H1 (cell line): ENCODE results near the gene ATL3. TPM values are rescaled to one million over a fixed set of nuclear protein-coding genes. Genes with fewer than 3 reads are reported as not detected.

Experiments
- CTCF ChIA-PET: fragments of 300-600 bp; sonication (Branson Sonifier 250); formaldehyde crosslinking; loops from one replicate; lab custom pipeline; 2021; ENCODE audit not compliant: partially characterized antibody; lab: Charles Lee
- POLR2A ChIA-PET: fragments of 300-600 bp; sonication (Branson Sonifier 250); formaldehyde crosslinking; loops from one replicate; lab custom pipeline; 2021; ENCODE audit warnings: inconsistent platforms; ENCODE audit not compliant: partially characterized antibody; lab: Charles Lee
- DNase-seq, 2 experiments: peaks; one replicate each; pipeline versions ENCODE4 v3.0.0 to v3.0.0-alpha.2; 2010 to 2022; ENCODE audit warnings: low spot score in 2 of 2, low read depth in 1 of 2, mixed read lengths in 1 of 2
- FAIRE-seq: peaks from 2 replicates; lab custom pipeline; 2011; peaks lifted over from hg19 to GRCh38; lab: Jason Lieb, UNC
- H2AFZ ChIP-seq: 2 replicates; pipeline ENCODE4 v1.8.1; 2012; ENCODE audit warnings: low read length, inconsistent platforms
- H2AK5ac ChIP-seq: 2 replicates; pipeline ENCODE4 v1.6.1; 2013; ENCODE audit warnings: low read depth, low read length
- H2BK120ac ChIP-seq: replicated peaks from 2 replicates; pipeline ENCODE3; 2013; ENCODE audit warnings: low read depth, low read length, inconsistent platforms
- H2BK12ac ChIP-seq: 2 replicates; pipeline ENCODE4 v1.6.1; 2013; ENCODE audit warnings: low read depth, low read length
- H2BK15ac ChIP-seq: 2 replicates; pipeline ENCODE4 v1.6.1; 2013; ENCODE audit warnings: low read length
- H2BK20ac ChIP-seq: 2 replicates; pipeline ENCODE4 v1.6.1; 2013; ENCODE audit warnings: low read length
- H2BK5ac ChIP-seq: 2 replicates; pipeline ENCODE4 v1.6.1; 2013; ENCODE audit warnings: low read depth, low read length
- H3K14ac ChIP-seq: 2 replicates; pipeline ENCODE4 v1.6.1; 2013; ENCODE audit warnings: inconsistent platforms; ENCODE audit not compliant: insufficient read length
- H3K18ac ChIP-seq: 2 replicates; pipeline ENCODE4 v1.6.1; 2013; ENCODE audit warnings: low read length; ENCODE audit errors: extremely low read depth
- H3K23ac ChIP-seq: 2 replicates; pipeline ENCODE4 v1.6.1; 2013; ENCODE audit warnings: inconsistent platforms; ENCODE audit not compliant: insufficient read length
- H3K23me2 ChIP-seq: 2 replicates; pipeline ENCODE4 v1.6.1; 2013; ENCODE audit warnings: low read depth, low read length
- H3K27ac ChIP-seq: 2 replicates; pipeline ENCODE4 v1.6.1; 2011; ENCODE audit warnings: low read depth, low read length, inconsistent platforms
- H3K27me3 ChIP-seq, 4 experiments: replicated peaks in 1 of 4; 1 replicate in 1 of 4; 2 replicates in 3 of 4; pipeline versions ENCODE4 v1.6.1 to v1.8.1; 2011 to 2013; ENCODE audit warnings: low read length in 3 of 4, mild to moderate bottlenecking in 3 of 4, inconsistent platforms in 2 of 4, mixed read lengths in 2 of 4, moderate library complexity in 1 of 4; ENCODE audit not compliant: control insufficient read depth in 3 of 4, insufficient read depth in 3 of 4; ENCODE audit errors: extremely low read depth in 1 of 4
- H3K36me3 ChIP-seq, 4 experiments: 2 replicates each; pipeline versions ENCODE4 v1.6.1 to v1.8.1; 2011 to 2013; ENCODE audit warnings: mild to moderate bottlenecking in 4 of 4, low read length in 3 of 4, moderate library complexity in 2 of 4, control low read depth in 1 of 4, inconsistent platforms in 1 of 4; ENCODE audit not compliant: insufficient read depth in 4 of 4, control insufficient read depth in 2 of 4
- H3K4ac ChIP-seq: replicated peaks from 2 replicates; pipeline ENCODE3; 2013; ENCODE audit warnings: low read length, low read depth, mixed read lengths, inconsistent platforms; ENCODE audit not compliant: insufficient read length
- H3K4me1 ChIP-seq, 4 experiments: replicated peaks in 1 of 4; 1 replicate in 1 of 4; 2 replicates in 3 of 4; pipeline versions ENCODE4 v1.6.1 to v1.8.1; 2011 to 2013; ENCODE audit warnings: low read length in 3 of 4, inconsistent platforms in 2 of 4, mixed read lengths in 1 of 4; ENCODE audit not compliant: insufficient read depth in 4 of 4, control insufficient read depth in 3 of 4
- H3K4me2 ChIP-seq, 2 experiments: 2 replicates each; pipeline versions ENCODE4 v1.6.1 to v1.8.1; 2011 to 2013; ENCODE audit warnings: low read depth in 2 of 2, low read length in 2 of 2, control low read depth in 1 of 2, inconsistent platforms in 1 of 2, mild to moderate bottlenecking in 1 of 2; ENCODE audit not compliant: insufficient read depth in 1 of 2
- H3K4me3 ChIP-seq, 4 experiments: fragments of 200-600, 300-600 bp in 1 of 4; sonication (generic), shearing (Covaris generic), sonication (Bioruptor Twin) in 1 of 4; 2 replicates each; pipeline versions ENCODE4 v1.5.1 to v1.8.1; 2011 to 2016; ENCODE audit warnings: low read length in 4 of 4, low read depth in 3 of 4, control low read depth in 2 of 4, inconsistent platforms in 2 of 4, mild to moderate bottlenecking in 2 of 4, mixed read lengths in 1 of 4, moderate library complexity in 1 of 4; ENCODE audit not compliant: insufficient read depth in 2 of 4; ENCODE audit errors: extremely low read depth in 1 of 4
- H3K56ac ChIP-seq: replicated peaks from 2 replicates; pipeline ENCODE3; 2013; ENCODE audit warnings: low read depth, mild to moderate bottlenecking, mixed read lengths, low read length, inconsistent platforms; ENCODE audit not compliant: insufficient read length
- H3K79me1 ChIP-seq: 2 replicates; pipeline ENCODE4 v1.6.1; 2013; ENCODE audit warnings: low read depth, low read length, control low read depth
- H3K79me2 ChIP-seq, 2 experiments: 2 replicates each; pipeline versions ENCODE4 v1.6.1 to v1.8.1; 2012 to 2013; ENCODE audit warnings: low read length in 2 of 2, mild to moderate bottlenecking in 2 of 2, inconsistent platforms in 1 of 2; ENCODE audit not compliant: insufficient read depth in 2 of 2, control insufficient read depth in 1 of 2
- H3K9ac ChIP-seq, 4 experiments: replicated peaks in 1 of 4; 1 replicate in 1 of 4; 2 replicates in 3 of 4; pipeline versions ENCODE4 v1.6.1 to v1.8.1; 2011 to 2013; ENCODE audit warnings: low read depth in 3 of 4, low read length in 3 of 4, control low read depth in 2 of 4, mild to moderate bottlenecking in 2 of 4, moderate library complexity in 2 of 4, inconsistent platforms in 1 of 4; ENCODE audit errors: extremely low read depth in 1 of 4
- H3K9me3 ChIP-seq, 2 experiments: 2 replicates each; pipeline versions ENCODE4 v1.6.1 to v1.8.1; 2012 to 2013; ENCODE audit warnings: mild to moderate bottlenecking in 2 of 2, moderate library complexity in 2 of 2, control low read depth in 1 of 2, inconsistent platforms in 1 of 2, low read depth in 1 of 2, low read length in 1 of 2, mixed read lengths in 1 of 2; ENCODE audit not compliant: insufficient read depth in 2 of 2
- H4K20me1 ChIP-seq, 2 experiments: replicated peaks in 1 of 2; 2 replicates each; pipeline versions ENCODE3 to v1.8.1; 2011 to 2013; ENCODE audit warnings: inconsistent platforms in 2 of 2, low read length in 2 of 2, mild to moderate bottlenecking in 1 of 2; ENCODE audit not compliant: insufficient read depth in 2 of 2, control insufficient read depth in 1 of 2
- H4K5ac ChIP-seq: 2 replicates; pipeline ENCODE4 v1.6.1; 2013; ENCODE audit warnings: low read length, low read depth, mixed read lengths, inconsistent platforms; ENCODE audit not compliant: insufficient read length
- H4K8ac ChIP-seq: 2 replicates; pipeline ENCODE4 v1.8.0; 2013; ENCODE audit warnings: mild to moderate bottlenecking, moderate library complexity, low read length, inconsistent platforms; ENCODE audit not compliant: insufficient read depth; ENCODE audit errors: extremely low read depth
- H4K91ac ChIP-seq: replicated peaks from 2 replicates; pipeline ENCODE3; 2013; ENCODE audit warnings: low read length, mixed read lengths, inconsistent platforms; ENCODE audit not compliant: insufficient read length
- HDAC2 ChIP-seq, 2 experiments: fragments of 300-600 bp in 1 of 2; sonication (generic) in 1 of 2; IDR thresholded peaks; 2 replicates each; pipeline ENCODE4 v1.6.1; 2011 to 2012; ENCODE audit warnings: low read depth in 2 of 2, low read length in 2 of 2, mild to moderate bottlenecking in 2 of 2, moderate library complexity in 2 of 2, borderline replicate concordance in 1 of 2, inconsistent platforms in 1 of 2
- TBP ChIP-seq: IDR thresholded peaks from 2 replicates; pipeline ENCODE4 v1.6.1; 2011; ENCODE audit warnings: low read depth, low read length, improper control_type of control experiment
- YY1 ChIP-seq: IDR thresholded peaks from 2 replicates; pipeline ENCODE4 v1.6.1; 2011; ENCODE audit warnings: low read depth, mild to moderate bottlenecking, low read length
- WGBS, 2 experiments: shearing (Covaris generic) in 1 of 2; methylation state at CpG; one replicate each; pipeline versions ENCODE4 v1.1.6 to v1.1.7; 2013 to 2015; ENCODE audit warnings: low lambda C conversion rate in 2 of 2, mixed read lengths in 2 of 2, inconsistent platforms in 1 of 2, low coverage in 1 of 2, missing lambda C conversion rate in 1 of 2; ENCODE audit not compliant: insufficient replicate concordance in 2 of 2, insufficient coverage in 1 of 2, insufficient read length in 1 of 2; ENCODE audit errors: extremely low coverage in 1 of 2, missing lambda C conversion rate in 1 of 2; 5-methylcytosine and 5-hydroxymethylcytosine counted together
- polyA plus RNA-seq, 7 experiments: library from polyadenylated mRNA; depleted of rRNA in 3 of 7; stranded (reverse) in 5 of 7; unstranded in 2 of 7; fragments of >200 nt in 5 of 7; fragments of 200-250 nt in 2 of 7; gene quantifications; 1 replicate in 5 of 7; 2 replicates in 1 of 7; 4 replicates in 1 of 7; pipeline versions ENCODE4 v1.2.1 to v1.2.3, GENCODE V29; 2011 to 2013; ENCODE audit warnings: missing spikeins in 2 of 7, mixed read lengths in 2 of 7
- total RNA-seq: library from RNA; stranded (reverse); fragmentation: NEBNext Ultra II Directional; extraction: Animal tissue kit (Norgen Biotek cat#: 25700); gene quantifications from 2 replicates; pipeline ENCODE4 v1.2.1, GENCODE V29; 2021
- TF ChIP-seq, protein P1 (sequence below): IDR thresholded peaks from 2 replicates; pipeline ENCODE4 v1.6.1; 2011; ENCODE audit warnings: low read depth, mild to moderate bottlenecking, low read length; ENCODE audit not compliant: insufficient read depth
- TF ChIP-seq, protein P2 (sequence below): IDR thresholded peaks from 2 replicates; pipeline ENCODE4 v1.6.1; 2011; ENCODE audit warnings: low read length, improper control_type of control experiment

The ATL3 gene
- total and polyA plus RNA-seq, 2 of the 8 experiments (the other 6 are each of a cell fraction or from before 2014, with no cell fraction given): 7.8 to 24.5 TPM

DNA sequence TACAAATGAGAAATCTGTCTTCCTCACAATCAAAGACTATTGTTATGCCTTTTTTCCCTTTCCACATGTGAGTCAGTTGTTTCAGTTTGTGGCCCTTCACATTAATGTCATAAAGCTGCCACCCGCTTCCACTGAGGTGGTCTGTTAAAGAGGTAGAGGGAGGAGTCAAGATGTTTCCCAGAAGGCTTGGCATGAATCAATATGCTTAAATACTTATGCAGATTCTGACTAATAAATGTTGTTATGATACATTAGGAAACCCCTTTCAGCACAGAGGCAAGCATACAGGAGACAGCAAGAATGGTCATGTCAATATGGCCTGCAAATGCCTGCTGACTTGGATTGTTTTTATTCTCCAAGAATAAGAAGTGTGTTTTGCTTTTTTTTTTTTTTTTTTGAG, 16.7 kb upstream of the ATL3 start:
- Histone ChIP-seq H3K4me1 (peaks cover 0 to 11% (median 7%) of the 10 kb centered on the region in 4 experiments; a peak in 4 of 7 replicates), H2AFZ (no peak overlapping the region), H4K5ac (peak overlapping the region; percentile 17), H3K27ac (no peak overlapping the region), H4K91ac (no peak overlapping the region), H2BK15ac (no peak overlapping the region), H3K23me2 (peaks cover 3% of the 10 kb centered on the region; the same call in 1 of the 2 replicates), H3K9ac (no peak overlapping the region), H3K79me1 (no peaks in the 10 kb centered on the region; the same call in none of the 2 replicates), H2BK12ac (no peak overlapping the region), H3K9me3 (no peaks in the 10 kb centered on the region), H3K14ac (no peak overlapping the region), H3K4me3 (no peak overlapping the region), H2BK5ac (no peak overlapping the region), H3K18ac (no peak overlapping the region), H3K27me3 (no peaks in the 10 kb centered on the region), H2AK5ac (no peak overlapping the region), H3K79me2 (peaks cover 22 to 95% of the 10 kb centered on the region in 2 experiments; a peak in 3 of 4 replicates), H3K36me3 (no peaks in the 10 kb centered on the region; a peak in 1 of 8 replicates), H3K23ac (no peak overlapping the region), H3K4me2 (no peak overlapping the region), H3K4ac (no peak overlapping the region), H4K8ac (no peak overlapping the region), H4K20me1 (peaks cover 17% of the 10 kb centered on the region in 2 experiments), H2BK20ac (no peak overlapping the region), H2BK120ac (no peak overlapping the region), H3K56ac (no peak overlapping the region)
- CTCF ChIA-PET: no interaction called here
- POLR2A ChIA-PET: interaction anchor here (1.6 to 1.9 kb wide), 2 partner anchors 8 to 17 kb away, joined by 4 to 5 read pairs; partner anchors contain the start of gene ATL3
- DNase-seq: no peak
- FAIRE-seq: no peak
- WGBS, 2 experiments: 77% methylated on average over 1 of the region's 1 CpG; no CpG with 5 or more reads in 1 of the 2 experiments
- TF ChIP-seq TBP (no peak), YY1 (no peak), HDAC2 (IDR thresholded peaks at IDR 0.05; ENCODE audit: borderline replicate concordance in 1 of 2, low read depth in 2 of 2, low read length in 2 of 2) (no peak)
- TF ChIP-seq, protein P1, sequence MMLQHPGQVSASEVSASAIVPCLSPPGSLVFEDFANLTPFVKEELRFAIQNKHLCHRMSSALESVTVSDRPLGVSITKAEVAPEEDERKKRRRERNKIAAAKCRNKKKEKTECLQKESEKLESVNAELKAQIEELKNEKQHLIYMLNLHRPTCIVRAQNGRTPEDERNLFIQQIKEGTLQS: no peak
- TF ChIP-seq, protein P2, sequence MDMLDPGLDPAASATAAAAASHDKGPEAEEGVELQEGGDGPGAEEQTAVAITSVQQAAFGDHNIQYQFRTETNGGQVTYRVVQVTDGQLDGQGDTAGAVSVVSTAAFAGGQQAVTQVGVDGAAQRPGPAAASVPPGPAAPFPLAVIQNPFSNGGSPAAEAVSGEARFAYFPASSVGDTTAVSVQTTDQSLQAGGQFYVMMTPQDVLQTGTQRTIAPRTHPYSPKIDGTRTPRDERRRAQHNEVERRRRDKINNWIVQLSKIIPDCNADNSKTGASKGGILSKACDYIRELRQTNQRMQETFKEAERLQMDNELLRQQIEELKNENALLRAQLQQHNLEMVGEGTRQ: no peak
